ENCODE measurements around the gene PLD3. TPM values are rescaled to one million over a fixed set of nuclear protein-coding genes. Genes with fewer than 3 reads are reported as not detected.

PLD3 gene
- total RNA-seq, 1 experiment from 2014 or later: 146 TPM

GRCh38 chr19:40371802-40372122, 23.3 kb downstream of the PLD3 start:
- Histone ChIP-seq H3K27me3 (ENCODE audit: insufficient read depth, low read depth) (no peaks in the 10 kb centered on the region), H3K27ac (no peak overlapping the region), H3K4me3 (no peak overlapping the region), H2AFZ (no peak overlapping the region), H3K9me2 (ENCODE audit: insufficient read depth) (no peaks in the 10 kb centered on the region), H3K9me3 (ENCODE audit: insufficient read depth, low read depth) (no peaks in the 10 kb centered on the region), H3K36me3 (ENCODE audit: low read depth) (no peaks in the 10 kb centered on the region), H3K4me1 (replicated peaks; ENCODE audit: insufficient read depth) (no peaks in the 10 kb centered on the region), H3F3A (ENCODE audit: insufficient read depth, low read depth) (no peaks in the 10 kb centered on the region), H3K4me2 (no peak overlapping the region), H4K20me1 (ENCODE audit: insufficient read depth) (no peaks in the 10 kb centered on the region), H3K79me2 (ENCODE audit: low read depth) (no peaks in the 10 kb centered on the region)
- ChIA-PET POLR2A (ENCODE audit: unreplicated experiment) (no interaction called here), CTCF (interaction anchor here (0.7 kb wide), 1 partner anchor 49 kb away, joined by 3 read pairs; no protein-coding TSS in a partner anchor)
- TF ChIP-seq CTCF (conservative IDR thresholded peaks at IDR 0.05): no peak
- no peak for TF ChIP-seq EZH2 (IDR thresholded peaks at IDR 0.05; ENCODE audit: low read depth)
- DNase-seq: no peak
- BruUV-seq (replicated peaks): no TSS peak
- intact Hi-C loops (cut with micrococcal nuclease; ENCODE audit: unreplicated experiment): no loop called here

- no TSS peak for BruUV-seq (replicated peaks)
- no peaks in the 10 kb centered on the region for H3K79me2 ChIP-seq (ENCODE audit: low read depth)
- POLR2A ChIA-PET (ENCODE audit: unreplicated experiment): interaction anchor here (0.6 kb wide), 1 partner anchor 1195 kb away, joined by 5 read pairs; no protein-coding TSS in a partner anchor
- no peaks in the 10 kb centered on the region for H4K20me1 ChIP-seq (ENCODE audit: insufficient read depth)
- H3F3A ChIP-seq (ENCODE audit: insufficient read depth, low read depth): no peaks in the 10 kb centered on the region
- CTCF ChIA-PET: no interaction called here
- H3K9me2 ChIP-seq (ENCODE audit: insufficient read depth): no peaks in the 10 kb centered on the region
- intact Hi-C loops (cut with micrococcal nuclease; ENCODE audit: unreplicated experiment): no loop called here
- no peak for TF ChIP-seq EZH2 (IDR thresholded peaks at IDR 0.05; ENCODE audit: low read depth)
- TF ChIP-seq CTCF (conservative IDR thresholded peaks at IDR 0.05): no peak
- H3K36me3 ChIP-seq (ENCODE audit: low read depth): no peaks in the 10 kb centered on the region
- no peaks in the 10 kb centered on the region for H3K9me3 ChIP-seq (ENCODE audit: insufficient read depth, low read depth)
- H2AFZ ChIP-seq: no peak overlapping the region
- no peak overlapping the region for H3K4me2 ChIP-seq
- no peak for DNase-seq
- H3K27ac ChIP-seq: no peak overlapping the region
- no peaks in the 10 kb centered on the region for H3K4me1 ChIP-seq (replicated peaks; ENCODE audit: insufficient read depth)
- no peaks in the 10 kb centered on the region for H3K27me3 ChIP-seq (ENCODE audit: insufficient read depth, low read depth)
- no peak overlapping the region for H3K4me3 ChIP-seq
Observed at GRCh38 chr19:40374084-40374483, 25.6 kb downstream of the PLD3 start.

GRCh38 chr19:40376286-40376862, 27.9 kb downstream of the PLD3 start:
- intact Hi-C loops (cut with micrococcal nuclease; ENCODE audit: unreplicated experiment): no loop called here
- no peaks in the 10 kb centered on the region for H3K4me1 ChIP-seq (replicated peaks; ENCODE audit: insufficient read depth)
- no peak for DNase-seq
- no peak overlapping the region for H3K4me2 ChIP-seq
- H4K20me1 ChIP-seq (ENCODE audit: insufficient read depth): no peaks in the 10 kb centered on the region
- no peak overlapping the region for H3K27ac ChIP-seq
- no peaks in the 10 kb centered on the region for H3K9me3 ChIP-seq (ENCODE audit: insufficient read depth, low read depth)
- CTCF ChIA-PET: interaction anchor here (0.6 kb wide), 1 partner anchor 17 kb away, joined by 3 read pairs; no protein-coding TSS in a partner anchor
- TF ChIP-seq EZH2 (IDR thresholded peaks at IDR 0.05; ENCODE audit: low read depth) (no peak), CTCF (conservative IDR thresholded peaks at IDR 0.05) (no peak)
- no peaks in the 10 kb centered on the region for H3K79me2 ChIP-seq (ENCODE audit: low read depth)
- POLR2A ChIA-PET (ENCODE audit: unreplicated experiment): no interaction called here
- H3K36me3 ChIP-seq (ENCODE audit: low read depth): no peaks in the 10 kb centered on the region
- no peaks in the 10 kb centered on the region for H3K9me2 ChIP-seq (ENCODE audit: insufficient read depth)
- BruUV-seq (replicated peaks): no TSS peak
- no peak overlapping the region for H2AFZ ChIP-seq
- no peak overlapping the region for H3K4me3 ChIP-seq
- no peaks in the 10 kb centered on the region for H3F3A ChIP-seq (ENCODE audit: insufficient read depth, low read depth)
- H3K27me3 ChIP-seq (ENCODE audit: insufficient read depth, low read depth): no peaks in the 10 kb centered on the region

All from PC-9 (cell line).